Fibroblast of skin of right quadriceps (primary cell): ENCODE measurements around the gene SFRP2.

ENCODE experiments used
- DNase-seq: peaks from one replicate; pipeline ENCODE4 v3.0.0-alpha.2; 2013

Gene SFRP2, protein sequence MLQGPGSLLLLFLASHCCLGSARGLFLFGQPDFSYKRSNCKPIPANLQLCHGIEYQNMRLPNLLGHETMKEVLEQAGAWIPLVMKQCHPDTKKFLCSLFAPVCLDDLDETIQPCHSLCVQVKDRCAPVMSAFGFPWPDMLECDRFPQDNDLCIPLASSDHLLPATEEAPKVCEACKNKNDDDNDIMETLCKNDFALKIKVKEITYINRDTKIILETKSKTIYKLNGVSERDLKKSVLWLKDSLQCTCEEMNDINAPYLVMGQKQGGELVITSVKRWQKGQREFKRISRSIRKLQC

DNA sequence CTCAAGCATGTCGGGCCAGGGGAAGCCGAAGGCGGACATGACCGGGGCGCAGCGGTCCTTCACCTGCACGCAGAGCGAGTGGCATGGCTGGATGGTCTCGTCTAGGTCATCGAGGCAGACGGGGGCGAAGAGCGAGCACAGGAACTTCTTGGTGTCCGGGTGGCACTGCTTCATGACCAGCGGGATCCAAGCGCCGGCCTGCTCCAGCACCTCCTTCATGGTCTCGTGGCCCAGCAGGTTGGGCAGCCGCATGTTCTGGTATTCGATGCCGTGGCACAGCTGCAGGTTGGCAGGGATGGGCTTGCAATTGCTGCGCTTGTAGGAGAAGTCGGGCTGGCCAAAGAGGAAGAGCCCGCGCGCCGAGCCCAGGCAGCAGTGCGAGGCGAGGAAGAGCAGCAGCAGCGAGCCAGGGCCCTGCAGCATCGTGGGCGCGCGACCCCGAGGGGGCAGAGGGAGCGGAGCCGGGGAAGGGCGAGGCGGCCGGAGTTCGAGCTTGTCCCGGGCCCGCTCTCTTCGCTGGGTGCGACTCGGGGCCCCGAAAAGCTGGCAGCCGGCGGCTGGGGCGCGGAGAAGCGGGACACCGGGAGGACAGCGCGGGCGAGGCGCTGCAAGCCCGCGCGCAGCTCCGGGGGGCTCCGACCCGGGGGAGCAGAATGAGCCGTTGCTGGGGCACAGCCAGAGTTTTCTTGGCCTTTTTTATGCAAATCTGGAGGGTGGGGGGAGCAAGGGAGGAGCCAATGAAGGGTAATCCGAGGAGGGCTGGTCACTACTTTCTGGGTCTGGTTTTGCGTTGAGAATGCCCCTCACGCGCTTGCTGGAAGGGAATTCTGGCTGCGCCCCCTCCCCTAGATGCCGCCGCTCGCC is at the start of gene SFRP2:
SFRP2 (minus strand) TSS at position 671 of the 864 bp plus-strand sequence; CDS start at position 423, 248 bp downstream.
- peak; percentile 23 for DNase-seq

- DNase-seq: no peak
These were observed 49.7 kb upstream of the SFRP2 start for GRCh38 chr4:153838564-153838963.

DNA sequence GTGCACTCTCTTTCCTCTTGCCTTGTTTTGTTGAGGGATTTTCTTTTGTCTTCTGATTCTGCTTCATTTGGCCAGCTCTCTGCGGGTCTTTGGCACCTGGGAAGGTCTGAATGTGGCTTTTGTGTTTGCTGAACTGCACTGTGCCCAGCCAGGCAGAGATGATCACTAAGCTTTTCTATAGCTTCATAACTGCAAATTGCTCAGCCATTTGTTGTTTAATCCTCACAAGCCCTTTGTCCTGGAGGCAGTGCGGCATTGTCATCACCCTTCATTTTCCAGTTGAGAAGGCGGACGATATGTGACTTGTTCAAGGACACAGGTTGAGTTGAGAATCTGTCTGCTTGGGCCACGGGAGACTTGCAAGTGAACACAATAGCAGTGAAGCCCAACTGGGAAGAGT is 46.0 kb upstream of the SFRP2 start:
- no peak for DNase-seq

GRCh38 chr4:153832720-153833287 is 43.9 kb upstream of the SFRP2 start:
- no peak for DNase-seq

GRCh38 chr4:153832054-153832453 is 43.2 kb upstream of the SFRP2 start:
- no peak for DNase-seq

DNA sequence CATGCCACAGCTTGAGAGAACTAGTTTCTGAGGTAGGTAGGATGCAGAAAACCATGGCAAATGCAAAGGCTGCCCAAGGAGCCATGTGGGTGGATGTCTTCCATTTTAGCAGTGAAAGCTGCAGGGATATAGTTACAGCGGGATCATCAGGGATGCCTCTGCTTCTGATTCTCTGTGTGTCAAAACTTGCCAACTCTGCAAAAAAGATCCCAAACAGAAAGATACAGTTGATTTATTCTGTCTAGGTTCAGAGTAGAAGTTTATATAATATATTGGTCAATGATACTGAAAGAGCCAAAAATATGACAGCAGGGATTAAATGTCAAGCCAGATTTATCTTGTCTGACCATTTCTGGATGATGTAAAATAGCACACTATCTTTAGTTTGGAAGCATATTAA is 42.4 kb upstream of the SFRP2 start:
- DNase-seq: no peak

GRCh38 chr4:153825691-153826090 is 36.8 kb upstream of the SFRP2 start:
- DNase-seq: no peak

- no peak for DNase-seq
These were observed 36.2 kb upstream of the SFRP2 start for GRCh38 chr4:153825126-153825525.

GRCh38 chr4:153824501-153824900 is 35.6 kb upstream of the SFRP2 start:
- peak; percentile 28 for DNase-seq

- no peak for DNase-seq
These were observed 34.6 kb upstream of the SFRP2 start for GRCh38 chr4:153823483-153823882.

DNA sequence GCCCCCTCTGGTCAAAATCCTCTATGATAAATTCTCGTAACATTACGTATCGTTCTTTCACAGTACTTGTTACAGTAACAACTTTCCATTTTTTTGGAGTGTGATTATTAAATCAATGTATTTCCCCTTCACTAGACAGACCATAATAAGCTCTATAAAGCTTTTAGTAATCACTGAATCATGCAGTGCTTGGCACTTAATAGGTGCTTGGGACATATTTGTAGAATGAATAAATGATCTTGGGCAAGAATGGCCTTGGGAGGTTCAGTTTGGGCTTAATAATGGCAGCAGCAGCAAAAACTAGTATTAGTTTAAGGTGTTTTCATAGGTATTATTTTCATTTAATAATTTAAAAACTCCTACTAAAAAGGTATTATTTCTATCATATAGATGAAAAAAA is 33.4 kb upstream of the SFRP2 start:
- no peak for DNase-seq

DNA sequence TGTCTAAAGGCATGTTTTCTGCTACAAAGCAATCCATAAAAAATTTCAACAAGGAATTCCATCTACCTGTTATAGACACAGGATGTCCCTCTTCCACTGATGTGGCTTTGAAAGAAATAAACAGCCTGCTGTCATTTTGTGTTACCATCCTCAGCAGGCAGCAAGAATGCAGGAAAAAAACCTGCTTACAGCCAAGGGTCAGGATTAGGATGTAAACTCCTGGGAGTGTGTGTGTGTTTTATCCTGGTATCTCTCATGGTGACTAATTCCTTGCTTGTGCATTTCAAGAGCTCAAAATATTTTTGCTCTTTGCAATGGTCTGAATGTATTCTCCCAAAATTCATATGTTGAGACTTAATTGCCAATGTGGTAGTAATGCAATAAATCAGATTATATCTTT is 28.6 kb upstream of the SFRP2 start:
- DNase-seq: no peak

DNA sequence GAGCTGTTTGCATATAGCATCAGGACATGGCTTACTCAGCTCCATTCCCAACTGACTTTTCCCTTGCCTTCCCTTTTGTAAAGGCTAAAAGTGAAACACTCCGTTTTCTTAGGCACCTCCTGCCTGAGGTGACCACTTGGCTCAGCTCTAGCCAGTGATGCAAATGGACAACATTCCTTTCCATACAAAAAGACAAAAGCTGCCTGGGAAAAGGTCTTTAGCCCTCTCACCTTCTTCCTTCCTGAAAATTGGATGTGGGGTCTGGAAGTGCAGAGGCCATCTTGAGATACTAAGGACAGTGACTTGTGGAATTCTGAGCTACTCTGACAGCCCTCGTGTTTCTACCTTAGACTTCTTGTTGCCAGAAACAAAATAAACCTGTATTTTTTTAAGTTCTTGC is 27.7 kb upstream of the SFRP2 start:
- no peak for DNase-seq

- no peak for DNase-seq
These were observed 25.9 kb upstream of the SFRP2 start for GRCh38 chr4:153814789-153815188.

DNA sequence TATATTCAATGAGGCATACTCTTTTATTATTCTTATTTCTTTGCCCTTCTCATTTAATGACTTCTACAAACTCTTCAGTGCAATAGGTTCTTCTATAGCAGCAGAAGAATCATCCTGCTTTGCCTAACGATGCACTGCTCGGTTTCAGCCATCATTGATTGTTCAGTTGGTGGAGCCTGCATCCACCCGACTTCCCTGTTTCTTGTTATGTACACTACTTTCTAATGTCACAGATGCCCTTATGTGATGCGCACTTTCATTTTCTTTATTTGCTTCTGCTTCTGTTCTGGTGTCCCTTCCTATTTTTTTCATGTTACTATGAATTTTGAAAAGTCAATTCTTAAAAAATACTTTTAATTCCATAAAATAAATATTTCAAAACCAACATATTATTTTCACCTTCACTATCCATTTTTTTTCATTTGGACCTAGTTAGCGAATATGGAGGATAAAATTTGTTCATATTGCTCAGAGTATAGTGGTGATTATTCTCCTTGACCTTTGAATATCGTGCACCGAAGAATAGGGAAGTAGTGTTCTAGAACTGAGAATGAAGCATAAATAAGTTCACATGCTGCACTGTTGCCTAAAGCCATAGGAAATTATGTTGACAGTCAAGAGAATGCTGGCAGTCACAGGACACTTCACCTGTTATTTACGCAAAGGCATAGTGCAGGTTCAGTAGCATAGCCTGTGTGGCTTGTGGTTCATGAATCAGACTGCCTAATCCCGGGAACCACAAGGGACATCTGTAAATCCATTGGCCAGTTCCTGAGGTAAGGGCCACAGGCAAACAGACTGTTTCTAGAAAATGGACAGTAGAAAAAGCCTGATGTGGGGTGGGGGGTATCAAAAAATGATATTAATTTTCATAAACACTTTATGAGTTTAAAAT is 21.3 kb upstream of the SFRP2 start:
- no peak for DNase-seq

DNA sequence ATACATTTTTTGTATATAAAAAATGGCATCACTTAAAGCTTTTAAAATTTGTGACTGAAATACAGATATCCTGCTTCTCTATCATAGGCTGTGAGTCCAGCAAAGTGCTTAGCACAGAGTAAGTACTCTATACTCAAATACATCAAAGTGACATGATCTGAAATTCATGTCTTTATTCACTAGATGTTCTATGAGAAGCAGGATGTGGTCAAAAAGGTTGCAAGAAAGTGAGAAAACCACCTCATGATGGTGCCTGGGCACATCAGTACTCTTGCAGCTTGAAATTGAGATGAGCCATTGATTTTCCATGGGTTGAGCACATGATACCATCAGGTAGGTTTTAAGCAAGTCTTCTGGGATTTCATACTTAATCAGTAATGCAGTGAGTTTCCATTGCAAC is 20.4 kb upstream of the SFRP2 start:
- DNase-seq: no peak

DNA sequence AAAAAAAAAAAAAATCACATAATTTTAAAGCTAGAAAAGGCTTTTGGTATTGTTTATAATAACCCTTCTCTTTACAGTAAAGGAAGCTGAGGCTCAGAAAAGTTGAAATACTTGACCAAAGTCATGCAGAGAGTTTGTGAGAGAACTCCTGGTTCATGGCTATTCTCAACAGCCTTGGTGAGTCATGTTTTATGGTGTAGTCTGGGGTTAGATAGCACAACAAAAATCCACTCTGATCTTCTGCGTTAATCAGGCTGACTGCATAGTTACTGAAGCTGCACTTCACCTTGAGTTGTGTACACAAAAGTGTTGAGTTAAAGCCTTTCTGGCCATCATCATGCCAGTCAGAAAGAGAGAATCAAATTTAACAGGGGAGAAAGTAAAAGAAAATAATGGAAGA is 19.3 kb upstream of the SFRP2 start:
- no peak for DNase-seq

DNA sequence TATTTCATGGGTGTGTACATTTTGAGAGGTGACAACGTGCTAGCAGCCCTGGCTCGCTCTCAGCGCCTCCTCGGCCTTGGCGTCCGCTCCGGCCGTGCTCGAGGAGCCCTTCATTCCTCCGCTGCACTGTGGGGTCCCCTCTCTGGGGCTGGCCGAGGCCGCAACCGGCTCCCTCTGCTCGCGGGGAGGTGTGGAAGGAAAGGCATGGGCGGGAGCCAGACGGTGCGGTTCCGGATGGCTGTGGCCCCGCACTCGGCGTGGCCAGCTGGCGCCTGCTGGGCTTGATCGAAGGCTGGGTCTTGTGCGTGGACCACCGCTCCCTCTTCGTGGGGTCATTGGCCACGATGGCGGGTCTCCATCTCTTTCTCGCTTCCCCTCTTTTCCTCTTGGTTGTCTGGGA is 17.2 kb upstream of the SFRP2 start:
- DNase-seq: no peak

DNA sequence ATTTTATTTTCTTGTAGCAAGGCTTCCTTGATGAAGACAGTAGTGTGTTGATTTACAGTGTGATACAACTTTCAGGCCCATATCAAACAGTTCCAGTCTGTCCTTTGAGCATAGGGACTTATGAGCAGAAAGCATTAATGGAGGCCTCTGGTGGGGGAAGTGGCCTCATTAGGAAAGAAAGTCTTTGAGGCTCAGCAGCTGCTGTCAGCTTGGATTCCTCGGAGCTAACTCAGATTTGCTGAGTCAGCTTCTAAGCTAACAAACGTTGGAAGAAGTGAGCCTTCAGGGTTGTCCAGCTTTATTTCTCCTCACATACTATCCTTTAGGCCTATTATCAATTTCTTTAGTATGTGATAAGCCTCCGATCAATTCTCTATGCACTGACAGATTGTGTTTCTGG is 15.8 kb upstream of the SFRP2 start:
- DNase-seq: peak; percentile 15

- DNase-seq: no peak
These were observed 10.8 kb upstream of the SFRP2 start for GRCh38 chr4:153799694-153800074.

DNA sequence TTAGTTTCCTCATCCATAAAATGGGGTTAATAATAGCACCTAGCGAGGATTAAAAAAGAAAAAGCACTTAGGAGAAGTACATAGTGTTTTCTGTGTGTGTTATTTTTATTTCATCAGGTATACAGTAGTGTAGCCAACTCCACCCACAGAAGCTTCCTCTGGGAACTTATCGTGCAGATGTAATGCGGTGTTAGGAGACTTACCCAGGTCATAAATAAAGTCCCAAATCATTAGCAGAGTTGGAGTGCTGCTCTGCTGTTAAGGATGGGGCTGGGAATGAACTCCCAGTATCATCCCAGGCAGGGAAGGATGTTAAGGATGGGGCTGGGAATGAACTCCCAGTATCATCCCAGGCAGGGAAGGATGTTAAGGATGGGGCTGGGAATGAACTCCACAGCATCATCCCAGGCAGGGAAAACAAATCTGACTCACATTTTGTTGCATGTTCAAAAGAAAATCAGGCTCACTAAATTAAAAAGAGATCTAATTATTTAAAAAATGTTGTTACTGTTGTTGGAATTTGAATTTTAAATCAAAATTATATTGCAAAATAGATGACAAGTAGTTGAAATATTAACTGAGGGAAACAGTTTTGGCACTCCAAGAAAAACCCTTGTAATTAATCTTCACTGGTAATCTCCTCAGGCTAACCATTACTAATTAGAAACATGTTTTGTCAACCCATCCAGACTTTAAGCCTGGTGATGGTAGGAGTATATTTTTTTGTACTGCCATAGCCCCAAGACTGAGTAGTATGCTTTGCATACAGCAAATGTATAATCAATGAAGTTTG is 10.2 kb upstream of the SFRP2 start:
- peak; percentile 56 for DNase-seq

DNA sequence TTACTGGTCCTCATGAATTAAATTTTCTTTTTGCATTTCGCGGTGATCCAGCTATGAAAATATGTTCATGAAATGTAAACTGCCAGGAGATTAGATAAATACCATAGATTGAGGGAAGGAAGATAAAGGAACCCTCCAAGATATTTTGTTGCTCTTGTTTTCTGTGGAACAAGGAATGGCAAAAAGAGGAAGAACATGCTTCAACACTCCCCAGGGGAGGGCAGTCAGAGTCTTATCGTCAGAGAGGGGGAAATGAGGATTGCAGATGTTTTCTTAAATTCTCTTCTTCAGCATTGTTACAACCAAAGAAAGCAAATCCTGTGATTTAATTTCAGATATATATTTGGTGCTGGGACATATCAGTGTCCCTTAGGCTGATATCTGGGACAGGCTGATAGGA is 9.5 kb upstream of the SFRP2 start:
- DNase-seq: peak; percentile 8
